ENCODE data around the gene RNF19B. TPM values are rescaled to one million over a fixed set of nuclear protein-coding genes. Genes with fewer than 3 reads are reported as not detected.

Gene RNF19B
- total RNA-seq, 1 donor from 2014 or later = 14.2 TPM

GRCh38 chr1:32918179-32918578 is 46.4 kb downstream of the RNF19B start:
- Histone ChIP-seq H3K27me3 (peaks cover 8% of the 10 kb centered on the region), H2AFZ (replicated peaks) (no peak overlapping the region), H3F3A (ENCODE audit: low read depth) (no peaks in the 10 kb centered on the region), H4K20me1 (ENCODE audit: low read depth) (no peaks in the 10 kb centered on the region), H3K9ac (no peak overlapping the region), H3K9me3 (ENCODE audit: low read depth) (no peaks in the 10 kb centered on the region), H3K4me2 (no peak overlapping the region), H3K4me3 (no peak overlapping the region), H3K79me2 (ENCODE audit: low read depth) (no peaks in the 10 kb centered on the region), H3K36me3 (no peaks in the 10 kb centered on the region), H3K27ac (no peak overlapping the region), H3K4me1 (no peaks in the 10 kb centered on the region)
- H3K27me3 Mint-ChIP-seq (ENCODE audit: insufficient read depth, low read depth) = peaks cover 4% of the 10 kb centered on the region
- DNase-seq (ENCODE audit: low spot score) = no peak
- H3K4me1 Mint-ChIP-seq = peaks cover 16% of the 10 kb centered on the region
- H3K27ac Mint-ChIP-seq = no peak overlapping the region
- H3K9me3 Mint-ChIP-seq = no peaks in the 10 kb centered on the region
- H3K36me3 Mint-ChIP-seq = no peaks in the 10 kb centered on the region
- no peak overlapping the region for H3K4me3 Mint-ChIP-seq
- TF ChIP-seq EZH2 (IDR thresholded peaks at IDR 0.05) = no peak
- TF ChIP-seq EZH2phosphoT487 (IDR thresholded peaks at IDR 0.05) = no peak
- TF ChIP-seq CTCF (IDR thresholded peaks at IDR 0.05) = no peak

GRCh38 chr1:32917521-32917920 is 47.1 kb downstream of the RNF19B start:
- Mint-ChIP-seq H3K27me3 (ENCODE audit: insufficient read depth, low read depth) (peaks cover 4% of the 10 kb centered on the region), H3K36me3 (no peaks in the 10 kb centered on the region), H3K9me3 (no peaks in the 10 kb centered on the region), H3K4me3 (no peak overlapping the region), H3K4me1 (peaks cover 16% of the 10 kb centered on the region), H3K27ac (no peak overlapping the region)
- Histone ChIP-seq H3K36me3 (no peaks in the 10 kb centered on the region), H3K4me3 (no peak overlapping the region), H3K9ac (no peak overlapping the region), H3K9me3 (ENCODE audit: low read depth) (no peaks in the 10 kb centered on the region), H2AFZ (replicated peaks) (no peak overlapping the region), H3K4me2 (no peak overlapping the region), H3K27ac (no peak overlapping the region), H3K27me3 (peaks cover 1% of the 10 kb centered on the region), H3K79me2 (ENCODE audit: low read depth) (no peaks in the 10 kb centered on the region), H3F3A (ENCODE audit: low read depth) (no peaks in the 10 kb centered on the region), H4K20me1 (ENCODE audit: low read depth) (no peaks in the 10 kb centered on the region), H3K4me1 (no peaks in the 10 kb centered on the region)
- DNase-seq (ENCODE audit: low spot score) = no peak
- TF ChIP-seq CTCF (IDR thresholded peaks at IDR 0.05) = no peak
- TF ChIP-seq EZH2phosphoT487 (IDR thresholded peaks at IDR 0.05) = no peak
- TF ChIP-seq EZH2 (IDR thresholded peaks at IDR 0.05) = no peak

GRCh38 chr1:32915766-32916706 is 48.6 kb downstream of the RNF19B start:
- Histone ChIP-seq H3K27ac (no peak overlapping the region), H3K4me1 (no peaks in the 10 kb centered on the region), H2AFZ (replicated peaks) (no peak overlapping the region), H4K20me1 (ENCODE audit: low read depth) (no peaks in the 10 kb centered on the region), H3K27me3 (no peaks in the 10 kb centered on the region), H3K4me2 (no peak overlapping the region), H3K9ac (no peak overlapping the region), H3K79me2 (ENCODE audit: low read depth) (no peaks in the 10 kb centered on the region), H3K36me3 (no peaks in the 10 kb centered on the region), H3K9me3 (ENCODE audit: low read depth) (no peaks in the 10 kb centered on the region), H3K4me3 (no peak overlapping the region), H3F3A (ENCODE audit: low read depth) (no peaks in the 10 kb centered on the region)
- H3K4me3 Mint-ChIP-seq = no peak overlapping the region
- peaks cover 2% of the 10 kb centered on the region for H3K27me3 Mint-ChIP-seq (ENCODE audit: insufficient read depth, low read depth)
- H3K27ac Mint-ChIP-seq = no peak overlapping the region
- H3K4me1 Mint-ChIP-seq = peaks cover 16% of the 10 kb centered on the region
- TF ChIP-seq CTCF (IDR thresholded peaks at IDR 0.05) = no peak
- no peak for TF ChIP-seq EZH2phosphoT487 (IDR thresholded peaks at IDR 0.05)
- TF ChIP-seq EZH2 (IDR thresholded peaks at IDR 0.05) = no peak
- no peaks in the 10 kb centered on the region for H3K36me3 Mint-ChIP-seq
- DNase-seq (ENCODE audit: low spot score) = no peak
- H3K9me3 Mint-ChIP-seq = no peaks in the 10 kb centered on the region
